Lung (tissue), 12 donors: ENCODE measurements around the gene VPS37B. TPM values are rescaled to one million over a fixed set of nuclear protein-coding genes. Genes with fewer than 3 reads are reported as not detected.

ENCODE experiments used
- ATAC-seq: fragments of 200-7000 bp; cut with Tn5 transposase; one replicate; pipeline ENCODE4 v1.9.1; 2020; ENCODE audit warnings: moderate number of reproducible peaks; ENCODE audit not compliant: insufficient read depth, low FRiP score
- DNase-seq, 3 donors: peaks; one replicate each; pipeline ENCODE4 v3.0.0-alpha.2; 2013 to 2017
- H3K27ac ChIP-seq, 2 donors: one replicate each; pipeline ENCODE4 v1.5.1; 2013; ENCODE audit warnings: mild to moderate bottlenecking in 2 of 2, moderate library complexity in 2 of 2, control low read depth in 1 of 2, inconsistent platforms in 1 of 2, low read depth in 1 of 2, low read length in 1 of 2
- H3K27me3 ChIP-seq, 3 donors: one replicate each; pipeline ENCODE4 v1.5.1; 2013; ENCODE audit warnings: low read length in 2 of 3; ENCODE audit not compliant: control insufficient read depth in 3 of 3, insufficient read depth in 3 of 3
- H3K36me3 ChIP-seq, 4 donors: one replicate each; pipeline ENCODE4 v1.5.1; 2013; ENCODE audit warnings: low read length in 4 of 4, mild to moderate bottlenecking in 1 of 4, moderate library complexity in 1 of 4; ENCODE audit not compliant: control insufficient read depth in 4 of 4, insufficient read depth in 4 of 4
- H3K4me1 ChIP-seq, 5 donors: one replicate each; pipeline ENCODE4 v1.5.1; 2013; ENCODE audit warnings: low read length in 5 of 5, mild to moderate bottlenecking in 2 of 5, moderate library complexity in 1 of 5; ENCODE audit not compliant: control insufficient read depth in 5 of 5, insufficient read depth in 5 of 5
- H3K4me3 ChIP-seq: one replicate; pipeline ENCODE4 v1.5.1; 2013; ENCODE audit warnings: mild to moderate bottlenecking, control low read depth, moderate library complexity
- H3K9ac ChIP-seq, 2 donors: one replicate each; pipeline ENCODE4 v1.5.1; 2013; ENCODE audit warnings: low read length in 2 of 2, control low read depth in 1 of 2; ENCODE audit not compliant: insufficient read depth in 1 of 2
- H3K9me3 ChIP-seq, 4 donors: one replicate each; pipeline ENCODE4 v1.5.1; 2013; ENCODE audit warnings: low read length in 3 of 4, mild to moderate bottlenecking in 1 of 4, moderate library complexity in 1 of 4; ENCODE audit not compliant: control insufficient read depth in 4 of 4, insufficient read depth in 3 of 4
- CTCF ChIP-seq: IDR thresholded peaks from 2 replicates; pipeline ENCODE4 v1.5.1; 2012; ENCODE audit warnings: mild to moderate bottlenecking; ENCODE audit errors: control extremely low read depth, extremely low read depth
- WGBS, 2 donors: extraction: QIAGEN DNeasy Blood & Tissue Kit; methylation state at CpG; one replicate each; pipeline ENCODE4 v1.1.7; 2013; 5-methylcytosine and 5-hydroxymethylcytosine counted together
- polyA plus RNA-seq, 2 donors: library from polyadenylated mRNA; stranded (reverse); fragments of 200-250 nt; gene quantifications; one replicate each; pipeline ENCODE4 v1.2.1, GENCODE V29; 2013
- total RNA-seq, 2 donors: library from RNA; depleted of rRNA in 1 of 2; stranded (reverse); fragments of >200 nt in 1 of 2; gene quantifications; one replicate each; pipeline ENCODE4 v1.2.1, GENCODE V29; 2014 to 2021
- donor health status: control.
- donor health status: control.
- donor health status: Bipolar disorder and iron deficiency.
- donor health status: healthy.
- donor health status: DM: yes; HTN: yes; CAD: no.

VPS37B gene
- total and polyA plus RNA-seq, 4 donors: 31.0 to 44.1 (median 42.3) TPM

GRCh38 chr12:122860040-122860853 lies 35.7 kb downstream of the VPS37B start:
- peaks cover 0 to 5% (median 0%) of the 10 kb centered on the region in 5 donors for H3K4me1 ChIP-seq
- H3K27ac ChIP-seq: no peak overlapping the region
- TF ChIP-seq CTCF: peak; percentile 83
- H3K9ac ChIP-seq: no peak overlapping the region
- 41 to 44% methylated on average over 22 to 28 of the region's 28 CpGs for WGBS, 2 donors
- DNase-seq: peak; percentile 85 to 89 (median 87)
- peaks cover 0 to 41% (median 4%) of the 10 kb centered on the region in 4 donors for H3K36me3 ChIP-seq
- H3K4me3 ChIP-seq: no peak overlapping the region
- no peaks in the 10 kb centered on the region for H3K27me3 ChIP-seq
- H3K9me3 ChIP-seq: no peaks in the 10 kb centered on the region
- ATAC-seq: peak; percentile 78

- Histone ChIP-seq H3K27ac (no peak overlapping the region), H3K36me3 (peaks cover 0 to 44% (median 4%) of the 10 kb centered on the region in 4 donors), H3K4me3 (no peak overlapping the region), H3K27me3 (no peaks in the 10 kb centered on the region), H3K4me1 (peaks cover 0 to 5% (median 0%) of the 10 kb centered on the region in 5 donors), H3K9me3 (no peaks in the 10 kb centered on the region), H3K9ac (no peak overlapping the region)
- DNase-seq: no peak
- no peak for ATAC-seq
- WGBS, 2 donors: 87 to 88% methylated on average over 25 to 26 of the region's 26 CpGs
- TF ChIP-seq CTCF: no peak
Observed at GRCh38 chr12:122859303-122860039, 36.5 kb downstream of the VPS37B start.

GRCh38 chr12:122858591-122859302 lies 37.2 kb downstream of the VPS37B start:
- Histone ChIP-seq H3K27me3 (no peaks in the 10 kb centered on the region), H3K9me3 (no peaks in the 10 kb centered on the region), H3K27ac (no peak overlapping the region), H3K4me1 (peaks cover 0 to 7% (median 0%) of the 10 kb centered on the region in 5 donors), H3K36me3 (peaks cover 0 to 42% (median 0%) of the 10 kb centered on the region in 4 donors), H3K4me3 (no peak overlapping the region), H3K9ac (no peak overlapping the region)
- WGBS, 2 donors: 91 to 95% methylated on average over 22 of the region's 22 CpGs
- no peak for ATAC-seq
- no peak for TF ChIP-seq CTCF
- no peak for DNase-seq
